ENCODE results near the gene RNF167.

RNF167 gene

GRCh38 chr17:4898927-4899326 lies 41.1 kb upstream of the RNF167 start:
- TF ChIP-seq NFIC (IDR thresholded peaks at IDR 0.05), result no peak; the same call in 1 of the 2 replicates
- no peak for TF ChIP-seq TEAD4 (IDR thresholded peaks at IDR 0.05)
- no peak for TF ChIP-seq EGR1 (IDR thresholded peaks at IDR 0.05)
- no peak for TF ChIP-seq EP300 (IDR thresholded peaks at IDR 0.05; ENCODE audit: borderline replicate concordance)
- TF ChIP-seq CREB1 (IDR thresholded peaks at IDR 0.05; ENCODE audit: low read depth), result no peak
- TF ChIP-seq USF1 (IDR thresholded peaks at IDR 0.05), result no peak
- TF ChIP-seq MAX (IDR thresholded peaks at IDR 0.05), result no peak; the same call in 1 of the 2 replicates
- no peak for TF ChIP-seq RAD21 (IDR thresholded peaks at IDR 0.05; ENCODE audit: low read depth)
- no peak for TF ChIP-seq YY1 (IDR thresholded peaks at IDR 0.05; ENCODE audit: low read depth)
- no peak for TF ChIP-seq REST (IDR thresholded peaks at IDR 0.05; ENCODE audit: low read depth)
- no peak for TF ChIP-seq TCF12 (IDR thresholded peaks at IDR 0.05; ENCODE audit: low read depth)
- no peak; the same call in 1 of the 2 replicates for TF ChIP-seq ZBTB7A (IDR thresholded peaks at IDR 0.05; ENCODE audit: low read depth)
- TF ChIP-seq CEBPB (IDR thresholded peaks at IDR 0.05), result no peak
- no peak for TF ChIP-seq FOXM1 (IDR thresholded peaks at IDR 0.05; ENCODE audit: borderline replicate concordance, low read depth)

- no peak for TF ChIP-seq TEAD4 (IDR thresholded peaks at IDR 0.05)
- TF ChIP-seq MAX (IDR thresholded peaks at IDR 0.05), result peak; percentile 46; the same call in 1 of the 2 replicates
- TF ChIP-seq TAF1 (IDR thresholded peaks at IDR 0.05; ENCODE audit: low read depth), result 0 out of 2 replicates have a peak, but pooled peaks have one; percentile 5
- peak; percentile 49; the same call in 1 of the 2 replicates for TF ChIP-seq YY1 (IDR thresholded peaks at IDR 0.05; ENCODE audit: low read depth)
- TF ChIP-seq EGR1 (IDR thresholded peaks at IDR 0.05), result peak; percentile 94
- TF ChIP-seq RAD21 (IDR thresholded peaks at IDR 0.05; ENCODE audit: low read depth), result no peak
- peak; percentile 79 for TF ChIP-seq CREB1 (IDR thresholded peaks at IDR 0.05; ENCODE audit: low read depth)
- no peak for TF ChIP-seq USF1 (IDR thresholded peaks at IDR 0.05)
- TF ChIP-seq REST (IDR thresholded peaks at IDR 0.05; ENCODE audit: low read depth), result no peak
- no peak for TF ChIP-seq TCF12 (IDR thresholded peaks at IDR 0.05; ENCODE audit: low read depth)
- peak; percentile 61 for TF ChIP-seq CEBPB (IDR thresholded peaks at IDR 0.05)
- no peak for TF ChIP-seq EP300 (IDR thresholded peaks at IDR 0.05; ENCODE audit: borderline replicate concordance)
- no peak for TF ChIP-seq NFIC (IDR thresholded peaks at IDR 0.05)
- no peak for TF ChIP-seq FOXM1 (IDR thresholded peaks at IDR 0.05; ENCODE audit: borderline replicate concordance, low read depth)
- peak; percentile 97 for TF ChIP-seq ZBTB7A (IDR thresholded peaks at IDR 0.05; ENCODE audit: low read depth)
These were observed 40.5 kb upstream of the RNF167 start, which contains the start of gene C17orf107 for GRCh38 chr17:4899341-4900230. TSS of gene C17orf107 (plus strand) at chr17:4899536. CDS start at chr17:4899763, 227 bp downstream.

- no peak for TF ChIP-seq EP300 (IDR thresholded peaks at IDR 0.05; ENCODE audit: borderline replicate concordance)
- TF ChIP-seq TCF12 (IDR thresholded peaks at IDR 0.05; ENCODE audit: low read depth), result no peak
- no peak for TF ChIP-seq RAD21 (IDR thresholded peaks at IDR 0.05; ENCODE audit: low read depth)
- no peak for TF ChIP-seq TEAD4 (IDR thresholded peaks at IDR 0.05)
- TF ChIP-seq EGR1 (IDR thresholded peaks at IDR 0.05), result no peak
- no peak for TF ChIP-seq FOXM1 (IDR thresholded peaks at IDR 0.05; ENCODE audit: borderline replicate concordance, low read depth)
- TF ChIP-seq YY1 (IDR thresholded peaks at IDR 0.05; ENCODE audit: low read depth), result no peak
- no peak for TF ChIP-seq NFIC (IDR thresholded peaks at IDR 0.05)
- no peak for TF ChIP-seq MAX (IDR thresholded peaks at IDR 0.05)
- TF ChIP-seq CEBPB (IDR thresholded peaks at IDR 0.05), result no peak
- no peak for TF ChIP-seq REST (IDR thresholded peaks at IDR 0.05; ENCODE audit: low read depth)
- TF ChIP-seq ZBTB7A (IDR thresholded peaks at IDR 0.05; ENCODE audit: low read depth), result no peak
These were observed 39.6 kb upstream of the RNF167 start for GRCh38 chr17:4900231-4901107.
